PC-9 (cell line): ENCODE results near the gene CLN6.

Source experiments
- CTCF ChIP-seq: fragments of 200-600 bp; sonication (generic); conservative IDR thresholded peaks from 2 replicates; pipeline ENCODE4 v1.6.1; 2017; ENCODE audit warnings: mixed run types, antibody characterized with exemption, mild to moderate bottlenecking, moderate library complexity
- EZH2 ChIP-seq: fragments of 200-600 bp; sonication (generic); IDR thresholded peaks from 2 replicates; pipeline ENCODE4 v1.8.0; 2017; ENCODE audit warnings: antibody characterized with exemption, low read depth

GRCh38 chr15:68275165-68275746, 45.7 kb upstream of the CLN6 start:
- TF ChIP-seq CTCF (no peak), EZH2 (no peak)
